HuH-7 (cell line): ENCODE measurements around the gene WNT7A.
"Not testable (repeated sequence)": the region's sequence is repeated elsewhere in the genome, so short reads cannot be mapped to it uniquely, and the experiment has no call there.

ENCODE experiments used
- DNase-seq: peaks from one replicate; pipeline ENCODE4 v3.0.0; 2011; ENCODE audit warnings: low spot score

WNT7A gene

GRCh38 chr3:13865106-13865505 is 14.8 kb downstream of the WNT7A start:
- no peak for DNase-seq

GRCh38 chr3:13863965-13864595 is 15.8 kb downstream of the WNT7A start:
- no peak for DNase-seq

GRCh38 chr3:13863382-13863952 is 16.4 kb downstream of the WNT7A start:
- DNase-seq: no peak

GRCh38 chr3:13861461-13861860 is 18.4 kb downstream of the WNT7A start:
- DNase-seq: no peak

- no peak for DNase-seq
Observed at GRCh38 chr3:13860001-13860400, 19.9 kb downstream of the WNT7A start.

- no peak for DNase-seq
Observed at GRCh38 chr3:13858768-13859520, 20.9 kb downstream of the WNT7A start.

DNA sequence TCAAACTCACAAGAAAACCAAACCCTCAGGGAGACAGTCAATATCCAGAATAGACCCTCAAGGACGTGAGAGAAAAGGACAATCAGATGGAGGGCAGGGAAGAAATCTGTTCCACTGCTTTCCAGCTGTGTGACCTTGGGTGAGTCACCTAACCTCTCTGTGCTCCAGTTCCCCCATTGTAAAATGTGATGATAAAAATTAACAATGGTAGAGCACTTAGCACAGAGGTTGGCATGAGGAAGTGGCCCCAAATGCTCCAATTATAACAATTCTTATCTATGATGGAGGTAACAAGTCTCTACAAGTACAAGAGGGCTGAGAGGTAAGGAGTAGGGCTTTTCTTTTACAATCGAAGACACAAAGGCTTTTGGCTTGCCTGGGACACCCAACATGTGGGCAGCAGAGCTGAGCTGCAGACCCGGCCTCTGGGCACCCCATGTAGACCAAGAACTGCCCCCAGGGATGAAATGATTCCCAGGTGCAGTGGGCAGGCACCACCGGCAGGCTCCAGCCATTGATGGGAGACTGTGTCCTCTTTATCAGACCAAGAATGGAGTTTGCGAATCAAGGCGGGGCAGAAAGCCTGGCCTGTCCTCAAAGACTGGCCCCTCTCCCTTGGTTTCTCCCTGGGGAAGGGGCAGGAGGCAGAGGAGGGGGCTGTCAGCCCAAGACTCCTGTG is 22.0 kb downstream of the WNT7A start:
- DNase-seq: no peak

DNA sequence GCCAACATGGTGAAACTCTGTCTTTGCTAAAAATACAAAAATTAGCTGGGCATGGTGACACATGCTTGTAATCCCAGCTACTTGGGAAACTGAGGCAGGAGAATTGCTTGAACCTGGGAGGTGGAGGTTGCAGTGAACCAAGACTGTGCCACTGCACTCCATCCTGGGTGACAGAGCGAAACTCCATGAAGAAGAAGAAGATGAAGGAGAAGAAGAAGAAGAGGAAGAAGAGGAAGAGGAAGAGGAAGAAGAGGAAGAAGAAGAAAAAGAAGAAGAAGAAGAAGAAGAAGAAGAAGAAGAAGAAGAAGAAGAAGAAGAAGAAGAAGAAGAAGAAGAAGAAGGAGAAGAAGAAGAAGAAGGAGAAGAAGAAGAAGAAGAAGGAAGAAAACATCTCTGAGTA is 23.2 kb downstream of the WNT7A start:
- DNase-seq: not testable (repeated sequence)

- no peak for DNase-seq
Observed at GRCh38 chr3:13856006-13856405, 23.9 kb downstream of the WNT7A start.

DNA sequence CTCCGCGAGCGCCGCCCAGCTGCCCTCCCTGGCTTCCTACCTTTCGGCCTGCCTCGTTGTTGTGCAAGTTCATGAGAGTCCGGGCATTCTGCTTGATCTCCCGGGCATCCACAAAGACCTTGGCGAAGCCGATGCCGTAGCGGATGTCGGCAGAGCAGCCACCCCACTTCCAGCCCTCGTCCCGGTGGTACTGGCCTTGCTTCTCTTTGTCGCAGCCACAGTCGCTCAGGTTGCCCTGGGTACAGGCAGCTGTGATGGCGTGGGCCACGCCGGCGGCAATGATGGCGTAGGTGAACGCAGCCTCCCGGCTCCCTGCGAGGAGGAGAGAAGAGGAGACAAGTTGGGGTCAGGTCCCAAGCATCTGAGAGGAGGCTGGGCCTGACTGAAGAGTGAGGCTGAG is 25.4 kb downstream of the WNT7A start:
- DNase-seq: no peak

- no peak for DNase-seq
Observed at GRCh38 chr3:13853978-13854296, 25.9 kb downstream of the WNT7A start.

GRCh38 chr3:13853256-13853977 is 26.5 kb downstream of the WNT7A start:
- DNase-seq: no peak

DNA sequence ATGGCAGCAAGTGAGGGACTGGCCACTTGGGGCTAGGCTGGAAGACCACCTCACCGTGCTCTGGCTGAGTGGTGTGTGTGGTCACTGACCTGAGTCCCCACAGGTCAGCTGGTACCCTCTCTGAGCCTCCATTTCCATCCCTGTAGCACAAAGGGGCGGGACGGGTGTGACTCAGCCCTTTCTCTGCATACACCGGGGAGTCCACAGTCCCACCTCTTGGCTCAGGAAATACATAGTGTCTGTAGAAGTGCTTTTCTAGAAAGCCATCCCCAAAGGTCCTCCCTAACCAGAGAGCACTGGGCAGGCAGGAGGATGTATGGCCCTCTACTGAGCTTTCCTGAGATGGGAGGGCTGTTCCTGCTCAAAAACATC is 27.2 kb downstream of the WNT7A start:
- no peak for DNase-seq

DNA sequence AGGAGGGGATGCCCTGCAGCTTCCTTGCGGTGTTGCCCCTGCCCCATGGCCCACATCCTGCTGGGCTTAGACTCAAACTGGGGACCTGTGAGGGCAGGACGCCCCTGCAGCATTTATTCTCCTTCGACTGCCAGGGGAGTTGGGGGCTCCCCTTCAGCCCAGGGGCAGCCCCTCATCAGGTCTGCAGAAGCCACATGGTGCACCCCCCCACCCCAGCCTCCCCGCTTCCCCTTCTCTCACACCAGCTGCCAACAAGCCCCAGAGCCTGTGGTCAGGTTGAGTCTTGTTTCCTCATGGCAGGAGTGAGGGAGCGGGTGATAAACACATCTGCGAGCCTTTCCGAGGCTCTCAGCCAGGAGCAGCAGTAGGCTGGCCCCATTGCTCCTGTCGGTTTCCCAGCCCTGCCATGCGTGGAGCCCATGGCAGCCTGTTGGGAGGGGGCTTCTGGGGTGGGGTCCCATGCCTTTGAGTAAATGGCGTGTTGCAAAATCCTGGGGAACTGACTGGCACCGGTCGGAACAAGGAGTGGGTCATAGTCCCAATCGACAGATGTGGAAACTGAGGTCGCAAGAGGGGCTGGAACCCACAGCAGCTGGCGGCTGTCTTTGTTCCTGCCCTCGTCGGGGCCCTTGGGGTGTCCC is 27.8 kb downstream of the WNT7A start:
- DNase-seq: no peak

GRCh38 chr3:13851091-13851849 is 28.6 kb downstream of the WNT7A start:
- no peak for DNase-seq

- no peak for DNase-seq
Observed at GRCh38 chr3:13850161-13850945, 29.5 kb downstream of the WNT7A start.

GRCh38 chr3:13849018-13849417 is 30.9 kb downstream of the WNT7A start:
- no peak for DNase-seq

DNA sequence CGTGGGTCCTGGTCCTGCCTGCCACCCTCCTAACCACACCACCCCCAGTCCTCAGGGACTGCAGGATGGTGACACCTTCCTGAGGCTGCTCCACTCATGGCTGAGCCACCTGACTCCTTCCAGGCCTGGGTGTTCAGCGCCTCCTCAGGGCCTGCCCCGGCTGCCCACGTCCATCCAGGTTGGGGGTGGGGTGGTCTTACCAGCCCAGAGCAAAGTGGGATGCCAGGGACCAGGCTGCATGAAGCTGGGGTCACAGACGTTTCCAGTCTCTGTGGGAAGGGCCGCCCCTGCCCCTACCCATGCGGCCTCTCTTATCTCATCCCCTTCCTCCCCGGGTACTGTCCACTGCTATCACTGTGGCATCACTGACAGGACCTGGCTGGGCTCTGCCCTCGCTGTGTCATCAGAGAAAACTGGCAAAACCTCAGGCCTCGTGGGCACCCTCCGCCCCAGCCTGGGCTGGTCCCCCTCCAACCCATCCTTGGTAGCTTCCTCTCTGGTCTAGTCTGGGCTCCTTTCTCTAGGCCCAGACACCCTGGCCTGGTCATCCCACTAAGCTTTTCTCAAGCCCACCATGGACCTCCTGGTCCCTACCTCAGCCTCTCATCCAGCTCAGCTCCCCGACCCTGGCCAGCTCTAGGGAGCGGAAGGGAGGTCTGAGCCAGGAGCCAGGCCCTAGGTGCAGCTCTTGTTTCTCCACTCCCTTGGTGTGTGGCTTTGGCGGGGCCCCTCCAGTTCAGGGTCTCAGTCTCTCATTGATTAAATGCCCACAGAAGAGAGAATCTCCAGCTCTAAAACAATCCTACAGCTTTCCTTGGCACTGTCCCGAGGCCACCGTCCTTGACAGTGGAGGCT is 32.9 kb downstream of the WNT7A start:
- DNase-seq: no peak

DNA sequence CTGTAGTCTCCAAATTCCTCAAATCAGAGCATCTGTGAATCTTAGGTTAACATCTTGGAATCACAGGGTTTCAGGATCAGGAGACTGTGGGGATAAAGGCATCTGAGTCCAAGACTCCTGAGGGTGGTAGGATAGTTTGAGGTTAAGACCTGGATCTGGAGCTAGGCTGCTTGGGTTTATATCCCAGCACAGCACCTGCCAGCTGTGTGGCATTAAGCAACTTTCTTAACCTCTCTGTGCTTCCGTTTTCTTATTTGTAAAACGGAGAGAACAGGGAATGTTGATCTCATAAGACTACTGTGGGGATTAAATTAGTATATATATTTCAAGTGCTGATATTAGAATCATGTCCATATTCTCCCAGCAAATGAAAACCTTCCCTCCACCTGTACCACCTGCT is 33.6 kb downstream of the WNT7A start:
- no peak for DNase-seq
